ENCODE results near the gene AAMDC.
"Not testable (repeated sequence)": the region's sequence is repeated elsewhere in the genome, so short reads cannot be mapped to it uniquely, and the experiment has no call there.

AAMDC gene

GRCh38 chr11:77833302-77833701 lies 12.4 kb downstream of the AAMDC start:
- no peak for TF ChIP-seq CTCF (IDR thresholded peaks at IDR 0.05; ENCODE audit: low read depth, low read length)
- H3K4me3 ChIP-seq (ENCODE audit: low read depth, low read length), result no peak overlapping the region
- DNase-seq (ENCODE audit: low read depth, low spot score), result no peak
- in situ Hi-C loops (cut with HindIII; ENCODE audit: low sequenced_read_pairs), result no loop called here

DNA sequence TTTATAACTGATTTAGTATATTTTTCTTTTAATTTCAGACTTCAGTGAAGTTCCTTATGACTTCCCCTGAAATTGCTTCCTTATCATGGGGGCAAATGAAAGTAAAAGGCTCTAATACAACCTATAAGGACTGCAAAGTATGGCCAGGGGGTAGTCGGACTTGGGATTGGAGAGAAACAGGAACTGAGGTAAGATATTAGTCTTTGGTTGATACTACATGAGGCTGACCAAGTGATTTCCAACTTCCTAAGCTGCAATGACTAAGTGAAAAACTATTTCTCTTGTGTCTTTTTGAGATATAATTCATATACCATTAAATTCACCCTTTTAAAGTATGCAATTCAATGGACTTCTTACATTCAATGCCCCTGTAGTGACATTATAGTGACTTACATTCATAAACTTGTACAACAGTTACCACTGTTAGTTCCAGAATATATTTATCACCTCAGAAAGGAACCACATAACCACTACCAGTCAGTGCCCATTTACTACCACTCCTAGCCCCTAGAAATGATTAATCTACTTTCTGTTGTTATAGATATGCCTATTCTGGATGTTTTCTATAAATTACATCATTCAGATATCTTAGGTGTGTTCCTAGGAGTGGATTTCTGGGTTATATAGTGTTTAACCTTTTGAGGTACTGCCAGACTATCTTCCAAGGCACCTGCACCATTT lies 21.6 kb downstream of the AAMDC start:
- TF ChIP-seq CTCF (IDR thresholded peaks at IDR 0.05; ENCODE audit: low read depth, low read length), result no peak
- H3K4me3 ChIP-seq (ENCODE audit: low read depth, low read length), result no peak overlapping the region
- in situ Hi-C loops (cut with HindIII; ENCODE audit: low sequenced_read_pairs), result no loop called here
- DNase-seq (ENCODE audit: low read depth, low spot score), result no peak

- in situ Hi-C loops (cut with HindIII; ENCODE audit: low sequenced_read_pairs); DNase-seq (ENCODE audit: low read depth, low spot score); H3K4me3 ChIP-seq (ENCODE audit: low read depth, low read length): not testable (repeated sequence)
Observed at GRCh38 chr11:77843700-77844099, 22.8 kb downstream of the AAMDC start.

DNA sequence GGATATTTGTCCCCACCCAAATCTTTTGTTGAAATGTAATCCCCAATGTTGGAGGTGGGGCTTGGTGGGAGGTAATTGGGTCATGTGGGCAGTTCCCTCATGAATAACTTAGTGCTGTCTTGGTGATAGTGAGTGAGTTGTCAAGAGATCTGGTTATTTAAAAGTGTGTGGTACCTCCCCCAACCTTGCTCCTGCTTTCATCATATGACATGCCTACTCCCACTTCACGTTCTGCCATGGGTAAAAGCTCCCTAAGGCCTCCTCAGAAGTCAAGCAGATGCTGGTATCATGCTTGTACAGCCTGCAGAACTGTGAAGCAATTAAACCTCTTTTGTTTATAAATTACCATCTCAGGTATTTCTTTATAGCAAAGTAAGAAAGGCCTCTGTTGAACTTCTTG lies 30.6 kb downstream of the AAMDC start:
- no peak overlapping the region for H3K4me3 ChIP-seq (ENCODE audit: low read depth, low read length)
- DNase-seq (ENCODE audit: low read depth, low spot score), result no peak
- no peak for TF ChIP-seq CTCF (IDR thresholded peaks at IDR 0.05; ENCODE audit: low read depth, low read length)
- in situ Hi-C loops (cut with HindIII; ENCODE audit: low sequenced_read_pairs), result no loop called here

GRCh38 chr11:77854838-77855237 lies 33.9 kb downstream of the AAMDC start:
- no peak overlapping the region for H3K4me3 ChIP-seq (ENCODE audit: low read depth, low read length)
- in situ Hi-C loops (cut with HindIII; ENCODE audit: low sequenced_read_pairs), result no loop called here
- no peak for TF ChIP-seq CTCF (IDR thresholded peaks at IDR 0.05; ENCODE audit: low read depth, low read length)
- no peak for DNase-seq (ENCODE audit: low read depth, low spot score)

DNA sequence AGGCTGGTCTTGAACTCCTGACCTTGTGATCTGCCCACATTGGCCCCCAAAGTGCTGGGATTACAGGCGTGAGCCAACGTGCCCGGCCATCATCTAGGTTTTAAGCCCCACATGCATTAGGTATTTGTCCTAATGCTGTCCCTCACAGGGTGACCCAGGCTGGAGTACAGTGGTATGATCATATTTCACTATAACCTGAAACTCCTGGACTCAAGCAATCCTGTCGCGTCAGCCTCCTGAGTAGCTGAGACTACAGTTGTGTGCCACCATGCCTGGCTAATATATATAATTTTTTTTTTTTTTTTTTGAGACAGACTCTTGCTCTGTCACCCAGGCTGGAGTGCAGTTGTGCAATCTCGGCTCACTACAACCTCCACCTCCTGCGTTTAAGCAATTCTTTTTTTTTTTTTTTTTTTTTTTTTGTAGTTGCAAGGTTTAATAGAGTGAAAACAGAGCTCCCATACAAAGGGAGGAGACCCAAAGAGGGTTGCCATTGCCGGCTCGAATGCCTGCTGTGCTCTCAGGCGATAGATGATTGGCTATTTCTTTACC lies 37.0 kb downstream of the AAMDC start:
- H3K4me3 ChIP-seq (ENCODE audit: low read depth, low read length); in situ Hi-C loops (cut with HindIII; ENCODE audit: low sequenced_read_pairs); DNase-seq (ENCODE audit: low read depth, low spot score): not testable (repeated sequence)

- DNase-seq (ENCODE audit: low read depth, low spot score); in situ Hi-C loops (cut with HindIII; ENCODE audit: low sequenced_read_pairs); H3K4me3 ChIP-seq (ENCODE audit: low read depth, low read length): not testable (repeated sequence)
Observed at GRCh38 chr11:77861444-77861843, 40.5 kb downstream of the AAMDC start.

DNA sequence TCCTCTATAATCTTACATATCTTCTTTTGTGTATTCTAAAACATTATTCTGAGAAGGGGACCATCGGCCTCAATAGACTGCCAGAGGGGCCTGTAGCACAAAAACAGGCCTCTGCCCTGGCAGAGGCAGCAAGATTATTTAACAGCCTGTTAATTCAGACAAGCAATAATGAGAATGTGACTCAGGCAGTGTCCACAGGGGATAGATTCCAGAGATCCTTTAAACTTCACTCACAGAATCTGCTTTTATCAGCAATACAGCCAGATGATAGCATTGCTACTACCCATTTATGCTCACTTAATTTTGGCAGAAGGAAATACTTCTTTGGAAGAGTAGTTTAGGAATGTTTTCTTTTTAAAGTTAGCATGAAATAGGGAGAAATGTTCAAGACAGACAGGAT lies 44.9 kb downstream of the AAMDC start:
- H3K4me3 ChIP-seq (ENCODE audit: low read depth, low read length), result no peak overlapping the region
- DNase-seq (ENCODE audit: low read depth, low spot score), result no peak
- in situ Hi-C loops (cut with HindIII; ENCODE audit: low sequenced_read_pairs), result no loop called here
- no peak for TF ChIP-seq CTCF (IDR thresholded peaks at IDR 0.05; ENCODE audit: low read depth, low read length)
